ENCODE data around the gene FGFBP3. TPM values are rescaled to one million over a fixed set of nuclear protein-coding genes. Genes with fewer than 3 reads are reported as not detected.

FGFBP3 gene
- total RNA-seq, 1 experiment from 2014 or later: 0.45 TPM

GRCh38 chr10:91856637-91857036 lies 52.6 kb downstream of the FGFBP3 start:
- no peak for DNase-seq (ENCODE audit: low spot score)

Other genes starting within 250 kb of the FGFBP3 start
- gene TNKS2, start 111.1 kb downstream of the FGFBP3 start, total RNA-seq (2014; rRNA removed; shearing (Covaris generic)): 13.1 and 13.2 TPM in 2 replicates
- gene BTAF1, start 14.3 kb upstream of the FGFBP3 start, total RNA-seq (2014; rRNA removed; shearing (Covaris generic)): 13.2 and 14.1 TPM in 2 replicates